Mucosa of descending colon (tissue), 3 donors: ENCODE data around the gene DNM3. TPM values are rescaled to one million over a fixed set of nuclear protein-coding genes. Genes with fewer than 3 reads are reported as not detected.

Experiments
- ATAC-seq: fragments of 200-7000 bp; cut with Tn5 transposase; one replicate; pipeline ENCODE4 v1.9.1; 2020; ENCODE audit warnings: mild to moderate bottlenecking, moderate library complexity
- DNase-seq, 3 donors: peaks; one replicate each; pipeline ENCODE4 v3.0.0-alpha.2; 2020
- H3K36me3 ChIP-seq: fragments of 200-600 bp; one replicate; pipeline ENCODE4 v1.8.0; 2021; ENCODE audit warnings: low read depth, mild to moderate bottlenecking
- H3K4me1 ChIP-seq: fragments of 200-600 bp; one replicate; pipeline ENCODE4 v1.8.0; 2021; ENCODE audit warnings: low read depth, mild to moderate bottlenecking
- H3K4me3 ChIP-seq: fragments of 200-600 bp; one replicate; pipeline ENCODE4 v1.8.0; 2021; ENCODE audit warnings: mild to moderate bottlenecking
- H3K9me3 ChIP-seq: fragments of 200-600 bp; one replicate; pipeline ENCODE4 v1.8.0; 2021; ENCODE audit warnings: mild to moderate bottlenecking
- CTCF ChIP-seq: fragments of 200-600 bp; IDR thresholded peaks from one replicate; pipeline ENCODE4 v1.8.0; 2022; ENCODE audit warnings: antibody characterized with exemption, mild to moderate bottlenecking
- intact Hi-C, 2 donors: fragments of 100-400 bp; cut with DNase I in 1 of 2; cut with micrococcal nuclease in 1 of 2; formaldehyde crosslinking; loops; one replicate each; pipeline versions ENCODE4 v1.11.0 to v1.11.1; 2022; cut with DNase I, micrococcal nuclease
- total RNA-seq, 3 donors: library from RNA; stranded (reverse); fragmentation: NEBNext Ultra II Directional in 2 of 3; extraction: Animal tissue kit (Norgen Biotek cat#: 25700) in 2 of 3; gene quantifications; one replicate each; pipeline versions ENCODE4 v1.2.1 to v1.2.4, GENCODE V29; 2021 to 2023
- donor health status: DM: no; HTN: no; CAD: no; lungs with moderate emphysema.
- donor health status: DM: no; HTN: no; CAD: no.
- donor health status: DM: no; HTN: yes; CAD: no.

The DNM3 gene
- total RNA-seq, 3 donors from 2014 or later: 1.4 to 6.4 (median 2.1) TPM

GRCh38 chr1:171807556-171807955 lies 33.7 kb upstream of the DNM3 start:
- Histone ChIP-seq H3K4me1 (no peaks in the 10 kb centered on the region), H3K36me3 (no peaks in the 10 kb centered on the region), H3K9me3 (no peaks in the 10 kb centered on the region), H3K4me3 (no peak overlapping the region)
- intact Hi-C loops: no loop called here
- no peak for ATAC-seq
- DNase-seq: no peak
- no peak for TF ChIP-seq CTCF

- DNase-seq (no peak), ATAC-seq (no peak)
- H3K9me3 ChIP-seq: no peaks in the 10 kb centered on the region
- H3K4me1 ChIP-seq: no peaks in the 10 kb centered on the region
- no peak overlapping the region for H3K4me3 ChIP-seq
- H3K36me3 ChIP-seq: no peaks in the 10 kb centered on the region
- TF ChIP-seq CTCF: no peak
- intact Hi-C loops: no loop called here
These were observed 31.5 kb upstream of the DNM3 start for GRCh38 chr1:171809834-171810233.

- no peak overlapping the region for H3K4me3 ChIP-seq
- no peak for DNase-seq
- H3K9me3 ChIP-seq: no peaks in the 10 kb centered on the region
- intact Hi-C loops: no loop called here
- H3K4me1 ChIP-seq: no peaks in the 10 kb centered on the region
- ATAC-seq: no peak
- H3K36me3 ChIP-seq: no peaks in the 10 kb centered on the region
- TF ChIP-seq CTCF: no peak
These were observed 29.6 kb upstream of the DNM3 start for GRCh38 chr1:171811672-171812071.

GRCh38 chr1:171814692-171815091 lies 26.6 kb upstream of the DNM3 start:
- no peaks in the 10 kb centered on the region for H3K9me3 ChIP-seq
- no peak for ATAC-seq
- no peaks in the 10 kb centered on the region for H3K4me1 ChIP-seq
- no peak for DNase-seq
- intact Hi-C loops: no loop called here
- no peaks in the 10 kb centered on the region for H3K36me3 ChIP-seq
- TF ChIP-seq CTCF: no peak
- no peak overlapping the region for H3K4me3 ChIP-seq

GRCh38 chr1:171816300-171816901 lies 24.9 kb upstream of the DNM3 start:
- ATAC-seq: no peak
- Histone ChIP-seq H3K36me3 (no peaks in the 10 kb centered on the region), H3K9me3 (no peaks in the 10 kb centered on the region), H3K4me1 (no peaks in the 10 kb centered on the region), H3K4me3 (no peak overlapping the region)
- no peak for DNase-seq
- intact Hi-C loops: no loop called here
- TF ChIP-seq CTCF: no peak
